Measurements from ENCODE around the gene COQ3. TPM values are rescaled to one million over a fixed set of nuclear protein-coding genes. Genes with fewer than 3 reads are reported as not detected.
A peak's percentile ranks its signal among the peaks of the same experiment; 100 is the strongest.

COQ3 gene
- total RNA-seq: 2.4 and 4.4 TPM in 2 replicates

GRCh38 chr6:99393698-99394531 lies at the start of gene COQ3:
Gene COQ3 (minus strand): TSS chr6:99394195. CDS start chr6:99394179, 16 bp downstream.
- peak; percentile 78 to 83 for DNase-seq (ENCODE audit: low read depth in 2 of 2)

DNA sequence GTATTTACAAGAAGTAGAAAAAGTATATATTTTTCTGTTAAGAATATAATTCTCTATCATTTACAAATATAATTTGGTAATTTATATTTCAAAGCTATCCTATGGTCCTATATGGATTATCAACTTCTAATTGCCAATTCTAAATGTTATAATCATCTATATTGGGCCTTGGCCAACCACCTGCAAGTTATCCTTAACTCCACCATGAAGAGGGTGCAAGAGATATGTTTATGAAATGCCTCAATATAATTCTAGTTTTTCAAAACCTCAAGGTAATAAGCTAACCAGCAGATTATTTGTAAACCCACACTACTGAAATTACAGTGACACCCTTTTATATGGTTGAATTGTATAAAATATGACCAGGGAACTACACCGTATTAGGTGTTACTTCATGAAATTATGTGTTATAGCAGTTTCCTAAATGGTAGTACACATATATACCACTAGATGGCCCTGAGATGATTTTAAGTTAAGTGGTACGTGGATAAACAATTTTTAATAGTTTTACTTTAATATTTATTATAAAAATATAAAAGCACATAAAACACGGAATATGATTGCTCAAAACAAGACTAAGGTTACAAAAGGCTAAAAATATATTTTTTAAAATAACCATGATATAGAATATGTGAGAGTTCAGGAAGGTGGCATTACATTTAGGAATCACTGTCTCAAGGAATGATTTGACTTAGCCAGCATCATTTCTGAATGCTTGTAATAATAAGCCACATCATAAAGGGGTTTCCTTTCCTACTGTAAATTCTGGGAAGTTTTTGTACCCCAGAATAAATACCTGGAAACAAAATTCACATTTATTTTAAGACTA lies 40.9 kb upstream of the COQ3 start:
- DNase-seq (ENCODE audit: low read depth in 2 of 2): peak; percentile 57 to 59

GRCh38 chr6:99432877-99433276 lies 38.9 kb upstream of the COQ3 start:
- DNase-seq (ENCODE audit: low read depth in 2 of 2): no peak

DNA sequence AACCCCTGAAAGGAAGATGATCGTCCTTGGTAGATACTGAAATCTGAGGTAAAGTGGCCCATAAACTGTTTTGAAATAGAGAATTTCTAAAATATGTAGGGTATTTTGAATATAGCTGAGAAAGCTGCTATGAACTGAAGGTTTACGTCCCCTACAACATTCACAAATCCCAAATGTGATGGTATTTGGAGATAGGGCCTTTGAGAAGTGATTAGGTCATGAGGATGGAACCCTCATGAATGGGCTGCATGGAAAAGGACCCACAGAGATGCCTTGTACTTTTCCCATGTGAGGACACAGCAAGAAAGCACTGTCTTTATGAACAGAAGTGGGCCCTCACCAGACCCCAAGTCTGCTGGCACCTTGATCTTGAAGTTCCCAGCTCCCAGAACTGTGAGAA lies 37.9 kb upstream of the COQ3 start:
- DNase-seq (ENCODE audit: low read depth in 2 of 2): no peak

DNA sequence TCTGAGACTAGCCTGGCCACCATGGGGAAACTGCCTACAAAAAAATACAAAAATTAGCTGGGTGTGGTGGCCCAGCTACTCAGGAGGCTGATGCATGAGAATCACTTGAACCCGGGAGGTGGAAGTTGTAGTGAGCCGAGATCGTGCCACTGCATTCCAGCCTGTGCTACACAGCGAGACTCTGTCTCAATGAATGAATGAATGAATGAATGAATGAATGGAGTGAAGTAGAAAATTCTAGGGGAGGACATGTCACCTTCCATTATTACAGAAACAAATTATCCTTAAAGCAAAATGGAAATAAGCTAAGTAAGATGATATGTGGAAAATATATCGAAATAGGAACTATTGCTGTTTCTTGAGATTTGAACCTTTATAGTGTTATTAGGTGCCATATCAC lies 34.0 kb upstream of the COQ3 start:
- no peak for DNase-seq (ENCODE audit: low read depth in 2 of 2)

- peak in 1 of 2 donors; percentile 5 for DNase-seq (ENCODE audit: low read depth in 2 of 2)
Measured at GRCh38 chr6:99426451-99426757, 32.4 kb upstream of the COQ3 start.

DNA sequence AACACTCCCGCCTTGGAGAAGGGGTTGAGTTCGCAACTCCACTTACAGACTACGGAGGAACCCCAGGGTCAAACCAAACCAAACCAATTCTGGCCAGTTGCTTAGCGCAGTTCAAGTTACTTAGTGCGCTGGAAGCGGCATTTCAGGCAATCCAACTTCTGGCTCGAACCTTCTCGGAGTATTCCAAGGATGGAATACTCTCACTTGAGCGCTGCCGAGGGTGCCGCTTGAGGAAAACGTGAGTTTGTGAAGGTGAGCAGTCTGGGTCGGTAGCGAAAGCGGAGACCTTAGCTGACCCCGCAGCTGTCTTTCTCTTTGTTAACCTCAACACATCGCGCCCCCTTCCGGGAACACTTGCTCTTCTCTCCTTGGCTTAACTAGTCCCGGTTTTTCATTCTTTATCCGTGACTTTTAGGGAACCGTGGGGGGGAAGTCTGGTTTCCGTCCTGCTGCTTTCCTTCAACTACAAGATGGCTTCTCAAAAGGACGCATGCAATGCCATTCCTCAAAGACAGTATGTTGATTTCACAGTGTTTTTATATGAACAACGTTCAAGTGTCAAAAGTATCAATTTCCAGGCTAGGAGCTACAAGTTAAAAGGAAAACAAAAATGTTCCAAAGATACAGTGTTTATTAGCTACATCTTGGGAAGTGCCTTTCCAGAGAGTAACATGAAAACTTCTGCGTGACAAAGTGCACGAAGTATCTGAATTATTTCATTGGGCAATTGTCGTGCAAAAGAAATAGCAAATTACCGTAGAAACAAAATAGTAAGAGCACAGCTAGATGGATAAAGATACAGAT lies 31.9 kb upstream of the COQ3 start:
- peak; percentile 67 to 83 for DNase-seq (ENCODE audit: low read depth in 2 of 2)

DNA sequence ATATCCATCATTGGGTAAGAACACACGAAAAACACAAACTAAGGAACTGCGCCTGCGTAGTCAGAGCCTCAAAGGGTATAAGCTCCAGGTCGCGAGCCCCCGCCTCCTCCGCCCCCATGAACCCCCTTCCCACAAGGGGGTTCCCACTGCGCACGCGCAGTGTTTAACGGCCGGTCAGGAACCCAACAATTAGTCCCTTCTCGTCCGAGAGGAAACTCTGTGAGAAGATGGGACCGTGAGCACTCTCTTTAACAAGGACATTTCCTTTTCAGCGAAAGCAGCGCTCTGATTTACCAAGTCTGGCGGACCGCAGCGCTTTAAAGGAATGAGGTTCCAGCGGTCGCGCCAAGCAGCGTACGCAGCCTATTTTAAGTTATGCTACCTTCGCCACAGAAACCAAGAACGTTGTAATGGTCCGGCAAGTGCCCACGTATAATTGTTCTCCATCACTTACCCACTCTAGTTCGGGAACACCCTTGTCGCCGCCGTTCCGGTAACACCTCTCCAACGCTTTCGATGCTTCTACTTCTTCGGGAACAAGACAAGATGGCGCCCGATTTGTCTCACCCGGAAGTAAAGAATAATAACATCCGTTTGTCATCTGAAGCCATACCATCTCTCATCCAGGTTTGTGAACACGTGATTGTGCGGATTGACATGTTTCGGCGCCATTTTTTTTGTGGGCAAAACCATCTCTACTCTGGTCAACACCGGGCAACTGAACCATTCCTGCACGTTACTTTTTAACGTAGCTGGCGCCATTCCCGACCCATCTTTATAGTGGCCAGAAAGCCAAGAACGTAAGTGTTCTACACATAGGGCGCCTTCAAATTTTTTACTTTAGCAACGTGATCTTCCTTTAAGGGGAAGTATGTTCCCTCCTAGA lies 31.0 kb upstream of the COQ3 start, which contains the start of gene PNISR:
TSS of gene PNISR (minus strand) at position 548 of the 886 bp plus-strand sequence. CDS start 10,649 bp downstream, outside the sequence.
- peak; percentile 99 for DNase-seq (ENCODE audit: low read depth in 2 of 2)

GRCh38 chr6:99424022-99424421 lies 30.0 kb upstream of the COQ3 start:
- DNase-seq (ENCODE audit: low read depth in 2 of 2): no peak

- no peak for DNase-seq (ENCODE audit: low read depth in 2 of 2)
Measured at GRCh38 chr6:99422912-99423311, 28.9 kb upstream of the COQ3 start.

GRCh38 chr6:99416892-99417767 lies 23.1 kb upstream of the COQ3 start:
- DNase-seq (ENCODE audit: low read depth in 2 of 2): no peak

- DNase-seq (ENCODE audit: low read depth in 2 of 2): no peak
Measured at GRCh38 chr6:99416226-99416625, 22.2 kb upstream of the COQ3 start.

DNA sequence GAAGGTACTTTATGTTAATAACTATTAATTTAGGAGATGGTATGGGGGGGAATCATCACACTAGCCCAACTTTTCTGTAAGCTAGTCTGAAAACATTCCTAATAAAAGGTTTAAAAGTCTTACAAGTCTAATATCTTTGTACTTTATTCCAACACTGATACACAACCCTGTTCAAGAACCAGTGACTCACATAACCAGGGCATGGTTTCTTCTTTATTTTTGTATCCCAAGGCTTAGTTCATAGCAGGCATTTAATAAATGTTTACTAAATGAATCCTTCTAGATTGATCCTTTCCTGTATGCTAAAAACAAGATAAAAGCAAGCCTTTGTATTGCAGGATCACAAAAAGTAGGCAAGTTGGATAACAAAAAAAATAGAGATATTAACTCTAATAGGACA lies 21.5 kb upstream of the COQ3 start:
- no peak for DNase-seq (ENCODE audit: low read depth in 2 of 2)

GRCh38 chr6:99412065-99412464 lies 18.1 kb upstream of the COQ3 start:
- DNase-seq (ENCODE audit: low read depth in 2 of 2): no peak

DNA sequence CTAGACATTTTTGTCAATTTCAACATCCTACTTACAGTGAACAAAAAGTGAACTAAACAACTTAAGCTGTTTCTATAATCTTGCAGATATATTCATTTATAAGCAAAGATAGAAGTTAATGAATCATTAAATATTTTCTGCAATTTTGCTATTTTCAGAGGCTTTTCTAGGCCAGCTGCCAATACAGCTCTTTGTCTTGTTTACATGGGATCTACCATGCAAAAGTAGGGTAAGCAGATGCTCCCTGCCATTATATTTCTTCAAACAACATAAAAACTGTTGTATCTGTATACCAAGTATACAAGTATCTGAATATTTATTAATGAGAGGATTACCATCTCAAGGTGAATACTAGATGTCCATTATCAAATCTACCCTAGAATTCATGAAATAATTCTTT lies 15.7 kb upstream of the COQ3 start:
- no peak for DNase-seq (ENCODE audit: low read depth in 2 of 2)

DNA sequence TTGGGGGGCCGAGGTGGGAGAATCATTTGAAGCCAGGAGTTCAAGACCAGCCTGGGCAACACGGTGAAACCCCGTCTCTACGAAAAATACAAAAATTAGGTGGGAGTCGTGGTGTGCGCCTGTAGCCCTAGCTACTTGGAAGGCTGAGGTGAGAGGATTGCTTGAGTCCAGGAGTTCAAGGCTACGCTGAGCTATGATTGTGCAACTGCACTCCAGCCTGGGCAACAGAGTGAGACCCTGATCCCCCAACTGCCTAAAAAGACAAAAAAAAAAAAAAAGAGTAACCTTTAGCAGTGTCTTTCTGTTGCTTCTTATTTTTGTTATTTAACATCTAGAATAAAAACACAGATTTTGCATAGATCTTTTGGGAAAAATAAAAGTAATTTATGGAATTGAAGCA lies 13.1 kb upstream of the COQ3 start:
- no peak for DNase-seq (ENCODE audit: low read depth in 2 of 2)

- peak; percentile 35 to 61 for DNase-seq (ENCODE audit: low read depth in 2 of 2)
Measured at GRCh38 chr6:99402448-99402847, 8.5 kb upstream of the COQ3 start.

- no peak for DNase-seq (ENCODE audit: low read depth in 2 of 2)
Measured at GRCh38 chr6:99397287-99397686, 3.3 kb upstream of the COQ3 start.

DNA sequence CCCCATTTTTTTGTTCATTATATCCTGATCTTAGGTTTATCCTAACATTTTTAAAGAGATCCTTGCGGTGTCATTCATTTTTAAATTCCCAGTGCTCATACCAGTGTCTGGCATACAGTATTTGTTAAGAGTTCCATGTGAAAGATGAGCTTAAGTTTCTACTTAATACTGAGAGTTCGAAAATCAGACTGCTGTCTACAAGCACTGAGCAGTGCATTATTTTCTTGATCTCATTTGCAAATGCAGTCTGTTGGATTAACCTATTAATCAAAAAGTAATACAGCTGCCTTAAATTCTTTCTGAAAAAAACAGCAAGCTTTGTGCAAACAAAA lies 663 bp downstream of the COQ3 start:
- no peak for DNase-seq (ENCODE audit: low read depth in 2 of 2)

GRCh38 chr6:99390896-99391295 lies 3.1 kb downstream of the COQ3 start:
- no peak for DNase-seq (ENCODE audit: low read depth in 2 of 2)
